NOMO-1 treated with dmso at 0.1 percent for 144 hours (cell line): ENCODE results near the gene CIAO3.
"Not testable (repeated sequence)": the region's sequence is repeated elsewhere in the genome, so short reads cannot be mapped to it uniquely, and the experiment has no call there.

Source experiments
- DNase-seq: peaks from one replicate; lab custom pipeline; 2025; ENCODE audit not compliant: unreplicated experiment; lab: John Stamatoyannopoulos, UW

Gene CIAO3

DNA sequence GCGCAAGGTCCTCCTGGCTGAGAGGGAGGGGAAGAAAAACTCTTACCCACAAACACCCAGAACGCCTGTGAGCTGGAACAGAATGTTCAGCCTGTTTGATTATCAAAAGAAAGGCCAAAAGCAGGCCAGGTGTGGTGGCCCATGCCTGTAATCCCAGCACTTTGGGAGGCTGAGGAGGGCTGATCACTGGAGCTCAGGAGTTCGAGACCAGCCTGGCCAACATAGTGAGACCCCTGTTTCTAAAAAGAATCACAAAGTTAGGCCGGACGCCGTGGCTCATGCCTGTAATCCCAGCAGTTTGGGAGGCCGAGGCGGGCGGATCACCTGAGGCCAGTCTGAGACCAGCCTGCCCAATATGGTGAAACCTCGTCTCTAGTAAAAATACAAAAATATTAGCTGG is 35.5 kb upstream of the CIAO3 start:
- not testable (repeated sequence) for DNase-seq

DNA sequence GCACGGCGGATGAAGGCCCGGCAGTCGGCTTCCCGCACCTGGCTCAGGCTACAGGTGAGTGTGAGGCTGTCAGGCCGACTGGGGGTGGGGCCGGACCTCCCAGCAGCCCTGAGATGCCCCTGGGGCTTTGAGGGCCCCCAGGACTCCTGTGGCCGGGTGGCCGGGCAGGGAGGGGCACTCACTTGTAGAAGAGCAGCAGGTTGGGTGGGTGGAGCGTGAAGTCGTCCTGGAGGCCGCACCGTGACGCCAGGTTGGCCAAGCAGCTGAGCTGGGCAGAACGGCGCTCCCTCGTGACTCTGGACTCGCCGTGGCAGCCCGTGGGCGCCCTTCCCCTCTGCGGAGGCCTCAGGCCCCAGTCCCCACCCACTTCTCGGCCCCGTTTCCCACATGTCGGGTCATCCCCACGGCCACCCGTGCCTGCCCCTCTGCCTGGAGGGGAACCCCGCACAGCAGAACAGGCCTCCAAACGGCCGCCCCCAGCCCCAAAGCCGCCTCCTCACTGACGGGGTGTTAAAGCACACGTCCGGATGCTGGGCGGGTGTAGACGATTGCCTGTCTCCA is 34.5 kb upstream of the CIAO3 start:
- no peak for DNase-seq

DNA sequence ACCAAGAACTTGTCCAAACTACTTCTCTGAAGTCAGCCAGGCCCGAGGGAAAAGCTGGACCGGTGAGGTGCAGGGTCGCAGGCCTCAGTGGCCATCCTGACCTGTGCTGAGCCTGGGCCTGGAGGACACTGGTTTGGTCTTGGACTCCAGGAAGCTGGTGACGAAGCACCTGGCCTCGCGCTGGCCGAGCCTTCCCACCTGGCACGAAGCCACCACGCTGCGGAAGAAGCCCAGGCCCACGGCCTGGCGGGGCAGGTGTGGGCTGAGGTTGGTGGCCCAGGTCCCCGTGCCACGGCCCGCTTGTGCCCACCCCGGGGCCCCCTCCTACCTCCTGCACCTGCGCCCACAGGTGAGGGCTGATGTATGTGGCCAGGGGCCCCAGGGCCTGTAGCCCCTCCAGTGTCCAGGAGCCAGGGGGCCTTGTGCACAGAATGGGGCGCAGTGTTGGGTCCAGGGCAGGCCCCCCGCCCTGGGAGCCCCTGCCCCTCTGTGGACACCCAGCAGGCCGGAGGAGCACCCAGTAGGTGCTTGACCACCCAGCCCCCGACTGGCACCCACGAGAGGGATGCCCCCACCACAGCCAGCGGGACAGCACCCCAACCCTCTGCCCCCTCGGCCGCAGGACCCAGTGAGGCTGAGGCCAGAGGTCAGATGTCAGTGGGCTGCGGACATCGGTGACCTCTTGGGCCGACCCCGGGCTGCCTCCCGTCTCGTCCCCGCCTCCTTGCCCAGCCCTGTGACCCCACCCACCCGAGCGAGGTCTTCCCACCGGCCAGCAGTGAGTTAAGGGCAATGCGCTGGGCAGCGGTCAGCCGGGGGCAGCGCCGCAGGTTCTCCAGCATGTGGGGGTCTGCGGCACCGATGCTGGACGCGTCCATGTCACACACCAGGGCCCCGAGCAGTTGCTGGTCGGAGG is 33.5 kb upstream of the CIAO3 start:
- DNase-seq, result no peak

GRCh38 chr16:772959-773358 is 32.2 kb upstream of the CIAO3 start:
- no peak for DNase-seq

- no peak for DNase-seq
Measured at GRCh38 chr16:770411-770810, 29.6 kb upstream of the CIAO3 start.

DNA sequence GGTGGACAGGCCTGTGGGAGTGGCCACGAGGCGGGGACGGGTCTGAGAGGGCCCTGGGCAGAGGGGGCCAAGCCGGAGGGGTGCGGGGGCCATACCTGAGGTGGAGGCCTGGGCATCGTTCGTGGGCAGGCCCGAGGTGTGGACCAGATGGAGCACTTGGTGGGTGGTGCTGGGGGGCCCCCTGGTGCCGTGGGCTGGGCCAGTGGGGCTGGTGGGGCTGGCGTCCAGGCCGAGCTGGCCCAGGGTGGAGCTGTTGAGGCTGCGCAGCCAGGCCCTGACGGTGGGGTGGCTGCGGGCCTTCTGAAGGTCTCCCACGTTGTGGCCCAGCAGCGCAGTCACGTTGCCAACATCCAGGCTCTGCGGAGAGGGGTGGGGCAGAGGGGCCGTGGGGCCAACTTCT is 29.1 kb upstream of the CIAO3 start:
- no peak for DNase-seq

GRCh38 chr16:769184-769784 is 28.5 kb upstream of the CIAO3 start:
- no peak for DNase-seq

DNA sequence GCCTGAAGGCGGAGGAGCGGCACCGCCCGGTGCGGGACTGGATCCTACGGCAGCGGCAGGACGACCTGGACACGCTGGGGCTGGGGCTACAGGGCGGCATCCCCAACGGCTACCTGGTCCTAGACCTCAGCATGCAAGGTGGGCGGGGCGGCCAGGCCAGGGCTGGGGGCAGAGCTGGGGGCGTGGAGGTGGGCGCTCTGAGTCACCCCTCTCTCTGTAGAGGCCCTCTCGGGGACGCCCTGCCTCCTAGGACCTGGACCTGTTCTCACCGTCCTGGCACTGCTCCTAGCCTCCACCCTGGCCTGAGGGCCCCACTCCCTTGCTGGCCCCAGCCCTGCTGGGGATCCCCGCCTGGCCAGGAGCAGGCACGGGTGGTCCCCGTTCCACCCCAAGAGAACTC is 27.6 kb upstream of the CIAO3 start:
- no peak for DNase-seq

GRCh38 chr16:767743-768235 is 27.0 kb upstream of the CIAO3 start:
- no peak for DNase-seq

GRCh38 chr16:766820-767640 is 26.2 kb upstream of the CIAO3 start:
- DNase-seq, result no peak

GRCh38 chr16:766008-766819 is 25.4 kb upstream of the CIAO3 start:
- DNase-seq, result no peak

- DNase-seq, result no peak
Measured at GRCh38 chr16:765488-765865, 24.7 kb upstream of the CIAO3 start.

GRCh38 chr16:764848-765487 is 24.2 kb upstream of the CIAO3 start:
- no peak for DNase-seq

GRCh38 chr16:764184-764750 is 23.5 kb upstream of the CIAO3 start:
- no peak for DNase-seq

- DNase-seq, result no peak
Measured at GRCh38 chr16:763369-764183, 22.8 kb upstream of the CIAO3 start.

- no peak for DNase-seq
Measured at GRCh38 chr16:762595-763268, 21.9 kb upstream of the CIAO3 start.

DNA sequence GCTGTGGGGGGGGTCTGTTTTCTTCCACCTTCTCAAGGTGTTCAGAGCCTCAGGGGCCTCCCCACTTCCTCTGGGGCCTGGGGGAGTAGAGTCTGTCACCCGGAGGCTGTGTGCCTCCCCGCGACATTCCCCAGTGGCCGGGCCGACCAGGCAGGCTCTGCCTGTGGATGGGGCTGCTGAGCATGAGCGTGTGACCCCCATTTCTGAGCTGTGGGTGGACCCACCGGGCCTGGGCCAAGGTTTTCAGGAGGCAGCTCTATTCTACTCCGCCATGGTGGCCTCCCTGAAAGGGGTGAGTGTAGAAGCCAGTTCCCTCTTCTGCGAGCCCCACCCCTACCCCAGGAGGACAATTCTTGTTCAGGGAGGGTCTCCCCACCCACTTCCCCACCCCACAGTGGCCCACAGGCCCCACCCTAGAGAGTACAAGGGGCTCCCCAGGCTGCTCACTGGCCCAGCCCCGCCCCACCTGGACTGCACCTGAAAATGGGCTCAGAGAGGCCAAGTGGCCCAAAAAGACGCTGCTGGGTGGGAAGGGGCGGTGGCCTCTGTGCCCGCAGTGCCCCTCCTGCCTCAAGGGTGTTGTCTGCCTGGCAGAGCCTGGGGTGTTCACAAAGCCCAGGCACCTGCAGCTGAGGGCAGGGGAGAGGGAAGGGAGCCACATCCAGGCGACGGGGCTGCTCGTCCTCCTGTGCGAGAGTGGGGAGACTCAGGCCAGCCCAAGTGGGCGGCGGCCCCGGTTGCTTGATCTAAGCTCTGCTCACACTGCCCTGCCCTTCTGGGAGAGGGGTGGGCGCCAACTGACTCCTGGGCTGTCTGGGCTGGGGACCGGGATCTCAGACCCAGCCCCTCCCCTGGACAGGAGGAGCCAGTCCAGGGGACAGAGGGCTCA is 21.1 kb upstream of the CIAO3 start:
- no peak for DNase-seq
